Measurements from ENCODE around the gene KCNJ1. TPM values are rescaled to one million over a fixed set of nuclear protein-coding genes. Genes with fewer than 3 reads are reported as not detected.

KCNJ1 gene
- total RNA-seq, 2 experiments from 2014 or later, result 0.06 to 0.11 TPM

DNA sequence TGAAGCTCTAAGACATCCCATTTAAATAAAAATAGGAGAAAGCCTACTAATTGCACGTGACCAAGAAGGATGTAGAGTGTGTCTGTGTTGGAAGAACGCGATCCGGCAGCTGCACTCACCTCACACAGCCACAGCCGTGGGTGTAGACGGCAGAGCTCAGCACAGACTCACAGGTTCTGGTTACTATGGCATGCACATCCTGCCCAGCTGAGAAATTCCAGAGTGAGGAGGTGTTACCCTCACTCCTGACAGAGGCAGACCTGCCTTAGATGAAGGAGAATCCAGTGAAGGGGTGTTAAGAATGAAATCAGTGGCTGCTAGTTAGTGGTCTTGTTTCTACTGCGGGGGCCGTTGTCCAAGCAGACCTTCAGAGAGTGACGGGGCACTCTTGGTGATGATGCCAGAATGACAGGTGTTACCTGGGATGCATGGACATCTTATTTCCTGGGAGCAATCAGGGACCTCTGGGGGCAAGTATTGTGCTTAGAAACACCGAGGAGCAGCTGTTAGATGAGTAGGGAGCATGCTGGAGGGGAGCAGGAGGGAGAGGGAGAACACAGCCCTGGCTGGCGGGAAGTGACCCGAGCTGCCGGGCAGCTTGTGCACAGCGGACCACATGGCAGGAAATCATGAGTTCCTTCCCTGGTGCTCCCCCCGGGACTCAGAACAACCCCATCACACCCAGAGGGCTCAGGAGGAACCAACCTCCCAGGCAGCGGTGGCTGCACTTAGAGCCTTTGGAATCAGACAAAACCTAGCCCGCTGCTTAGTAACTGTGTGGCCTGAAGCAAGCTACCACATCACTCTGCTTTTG, 36.4 kb upstream of the KCNJ1 start:
- Histone ChIP-seq H3K79me2 (ENCODE audit: insufficient read depth, low read depth, low read length) (no peaks in the 10 kb centered on the region), H3K36me3 (ENCODE audit: insufficient read depth, low read length) (no peaks in the 10 kb centered on the region), H4K20me1 (ENCODE audit: insufficient read depth, low read length) (no peaks in the 10 kb centered on the region), H3K4me3 (ENCODE audit: low read depth, low read length, poor library complexity, severe bottlenecking) (no peak overlapping the region), H2AFZ (ENCODE audit: low read length) (no peak overlapping the region), H3K9me3 (ENCODE audit: low read length) (no peaks in the 10 kb centered on the region), H3K27ac (ENCODE audit: low read depth, low read length, poor library complexity, severe bottlenecking) (no peak overlapping the region), H3K4me1 (ENCODE audit: insufficient read depth, low read length, poor library complexity, severe bottlenecking) (no peaks in the 10 kb centered on the region), H3K4me2 (ENCODE audit: low read length) (no peak overlapping the region), H3K9me2 (ENCODE audit: insufficient read depth, low read length) (no peaks in the 10 kb centered on the region)
- CTCF ChIA-PET (ENCODE audit: unreplicated experiment), result no interaction called here
- no peak for DNase-seq (ENCODE audit: low spot score)
- intact Hi-C loops (cut with micrococcal nuclease; ENCODE audit: unreplicated experiment), result no loop called here
- BruUV-seq (replicated peaks), result no TSS peak
- POLR2A ChIA-PET, result no interaction called here
- TF ChIP-seq, protein P1, sequence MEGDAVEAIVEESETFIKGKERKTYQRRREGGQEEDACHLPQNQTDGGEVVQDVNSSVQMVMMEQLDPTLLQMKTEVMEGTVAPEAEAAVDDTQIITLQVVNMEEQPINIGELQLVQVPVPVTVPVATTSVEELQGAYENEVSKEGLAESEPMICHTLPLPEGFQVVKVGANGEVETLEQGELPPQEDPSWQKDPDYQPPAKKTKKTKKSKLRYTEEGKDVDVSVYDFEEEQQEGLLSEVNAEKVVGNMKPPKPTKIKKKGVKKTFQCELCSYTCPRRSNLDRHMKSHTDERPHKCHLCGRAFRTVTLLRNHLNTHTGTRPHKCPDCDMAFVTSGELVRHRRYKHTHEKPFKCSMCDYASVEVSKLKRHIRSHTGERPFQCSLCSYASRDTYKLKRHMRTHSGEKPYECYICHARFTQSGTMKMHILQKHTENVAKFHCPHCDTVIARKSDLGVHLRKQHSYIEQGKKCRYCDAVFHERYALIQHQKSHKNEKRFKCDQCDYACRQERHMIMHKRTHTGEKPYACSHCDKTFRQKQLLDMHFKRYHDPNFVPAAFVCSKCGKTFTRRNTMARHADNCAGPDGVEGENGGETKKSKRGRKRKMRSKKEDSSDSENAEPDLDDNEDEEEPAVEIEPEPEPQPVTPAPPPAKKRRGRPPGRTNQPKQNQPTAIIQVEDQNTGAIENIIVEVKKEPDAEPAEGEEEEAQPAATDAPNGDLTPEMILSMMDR (conservative IDR thresholded peaks at IDR 0.05; ENCODE audit: low read length), result no peak
- TF ChIP-seq EZH2phosphoT487 (IDR thresholded peaks at IDR 0.05; ENCODE audit: borderline replicate concordance, low read depth, low read length), result no peak

DNA sequence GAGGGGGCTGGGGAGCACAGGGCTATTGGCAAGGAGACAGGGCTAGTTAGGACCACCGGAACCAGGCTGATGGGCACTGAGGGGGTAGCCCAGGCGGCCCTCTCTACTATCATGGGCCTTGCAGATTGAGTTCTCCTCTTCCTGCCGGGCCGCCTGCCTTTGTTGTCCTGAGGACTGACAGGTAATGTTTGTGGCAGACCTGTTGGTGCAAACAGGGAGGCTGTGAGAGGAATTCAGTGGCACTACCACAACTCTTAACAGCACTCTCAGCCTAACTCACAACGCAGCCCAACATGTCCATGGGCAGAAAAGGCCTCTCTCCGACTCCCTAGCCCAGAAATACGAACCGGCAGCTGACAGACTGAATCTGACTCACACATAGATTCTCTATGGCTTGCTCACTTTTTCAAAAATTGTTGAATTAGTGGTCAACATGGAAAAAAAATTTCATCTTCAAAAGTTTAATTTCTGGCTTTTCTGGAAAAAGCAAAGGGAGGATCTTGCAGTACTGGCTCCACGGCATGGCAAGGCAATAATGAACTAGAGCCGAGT, 35.5 kb upstream of the KCNJ1 start:
- Histone ChIP-seq H3K9me2 (ENCODE audit: insufficient read depth, low read length) (no peaks in the 10 kb centered on the region), H2AFZ (ENCODE audit: low read length) (no peak overlapping the region), H3K79me2 (ENCODE audit: insufficient read depth, low read depth, low read length) (no peaks in the 10 kb centered on the region), H3K9me3 (ENCODE audit: low read length) (no peaks in the 10 kb centered on the region), H3K4me2 (ENCODE audit: low read length) (no peak overlapping the region), H3K4me1 (ENCODE audit: insufficient read depth, low read length, poor library complexity, severe bottlenecking) (no peaks in the 10 kb centered on the region), H3K36me3 (ENCODE audit: insufficient read depth, low read length) (no peaks in the 10 kb centered on the region), H3K4me3 (ENCODE audit: low read depth, low read length, poor library complexity, severe bottlenecking) (no peak overlapping the region), H4K20me1 (ENCODE audit: insufficient read depth, low read length) (no peaks in the 10 kb centered on the region), H3K27ac (ENCODE audit: low read depth, low read length, poor library complexity, severe bottlenecking) (no peak overlapping the region)
- CTCF ChIA-PET (ENCODE audit: unreplicated experiment), result no interaction called here
- POLR2A ChIA-PET, result no interaction called here
- BruUV-seq (replicated peaks), result no TSS peak
- intact Hi-C loops (cut with micrococcal nuclease; ENCODE audit: unreplicated experiment), result no loop called here
- no peak for TF ChIP-seq EZH2phosphoT487 (IDR thresholded peaks at IDR 0.05; ENCODE audit: borderline replicate concordance, low read depth, low read length)
- TF ChIP-seq, protein P1 (conservative IDR thresholded peaks at IDR 0.05; ENCODE audit: low read length), result no peak
- DNase-seq (ENCODE audit: low spot score), result no peak
